A549 (cell line): ENCODE results near the gene IMMT.
"Not testable (repeated sequence)": the region's sequence is repeated elsewhere in the genome, so short reads cannot be mapped to it uniquely, and the experiment has no call there.

Experiments
- CTCF ChIP-seq: fragments of >200 bp; sonication (Bioruptor Twin); formaldehyde crosslinking; IDR thresholded peaks from 3 replicates; pipeline ENCODE4 v1.5.1; 2016
- ELK1 ChIP-seq: fragments of 150-350 bp; IDR thresholded peaks from 2 replicates; pipeline ENCODE4 v1.6.1; 2014; ENCODE audit warnings: low read depth, mild to moderate bottlenecking, low read length
- EP300 ChIP-seq, 2 experiments: fragments of >200 bp; sonication (Bioruptor Twin); formaldehyde crosslinking; IDR thresholded peaks; 2 replicates in 1 of 2; 3 replicates in 1 of 2; pipeline ENCODE4 v1.6.1; 2016 to 2017
- MAFK ChIP-seq: fragments of 450-650 bp; IDR thresholded peaks from 2 replicates; pipeline ENCODE4 v1.6.1; 2014; ENCODE audit not compliant: partially characterized antibody
- POLR2A ChIP-seq: IDR thresholded peaks from 2 replicates; pipeline ENCODE4 v1.6.1; 2012; ENCODE audit warnings: mild to moderate bottlenecking, low read length

- not testable (repeated sequence) for TF ChIP-seq EP300 (IDR thresholded peaks at IDR 0.05); CTCF; POLR2A; ELK1; MAFK
These were observed 33.3 kb upstream of the IMMT start for GRCh38 chr2:86228574-86228973.
